ENCODE measurements around the gene SLC26A11. TPM values are rescaled to one million over a fixed set of nuclear protein-coding genes. Genes with fewer than 3 reads are reported as not detected.
"Not testable (repeated sequence)": the region's sequence is repeated elsewhere in the genome, so short reads cannot be mapped to it uniquely, and the experiment has no call there.

Gene SLC26A11
- total RNA-seq, 1 donor from 2014 or later, result 50.1 TPM

GRCh38 chr17:80272366-80272765, 52.1 kb downstream of the SLC26A11 start:
- Mint-ChIP-seq H3K36me3 (ENCODE audit: low read depth, unreplicated experiment) (peaks cover 15% of the 10 kb centered on the region), H3K4me3 (ENCODE audit: unreplicated experiment) (no peak overlapping the region), H3K27me3 (ENCODE audit: unreplicated experiment) (peaks cover 12% of the 10 kb centered on the region), H3K9me3 (ENCODE audit: unreplicated experiment) (no peaks in the 10 kb centered on the region), H3K27ac (ENCODE audit: unreplicated experiment) (no peak overlapping the region), H3K4me1 (ENCODE audit: unreplicated experiment) (peaks cover 25% of the 10 kb centered on the region)
- TF ChIP-seq CTCF (IDR thresholded peaks at IDR 0.05; ENCODE audit: unreplicated experiment), result no peak
- DNase-seq (ENCODE audit: low spot score), result no peak

GRCh38 chr17:80274331-80274730, 54.1 kb downstream of the SLC26A11 start:
- peak overlapping the region; percentile 64 for H3K27ac Mint-ChIP-seq (ENCODE audit: unreplicated experiment)
- TF ChIP-seq CTCF (IDR thresholded peaks at IDR 0.05; ENCODE audit: unreplicated experiment), result no peak
- H3K4me3 Mint-ChIP-seq (ENCODE audit: unreplicated experiment), result no peak overlapping the region
- peaks cover 12% of the 10 kb centered on the region for H3K36me3 Mint-ChIP-seq (ENCODE audit: low read depth, unreplicated experiment)
- no peak for DNase-seq (ENCODE audit: low spot score)
- no peaks in the 10 kb centered on the region for H3K9me3 Mint-ChIP-seq (ENCODE audit: unreplicated experiment)
- peaks cover 12% of the 10 kb centered on the region for H3K27me3 Mint-ChIP-seq (ENCODE audit: unreplicated experiment)
- peaks cover 31% of the 10 kb centered on the region for H3K4me1 Mint-ChIP-seq (ENCODE audit: unreplicated experiment)

GRCh38 chr17:80274871-80275449, 54.7 kb downstream of the SLC26A11 start:
- Mint-ChIP-seq H3K27ac (ENCODE audit: unreplicated experiment) (peak overlapping the region; percentile 53), H3K4me1 (ENCODE audit: unreplicated experiment) (peaks cover 30% of the 10 kb centered on the region), H3K27me3 (ENCODE audit: unreplicated experiment) (peaks cover 12% of the 10 kb centered on the region), H3K4me3 (ENCODE audit: unreplicated experiment) (no peak overlapping the region), H3K9me3 (ENCODE audit: unreplicated experiment) (no peaks in the 10 kb centered on the region), H3K36me3 (ENCODE audit: low read depth, unreplicated experiment) (peaks cover 12% of the 10 kb centered on the region)
- TF ChIP-seq CTCF (IDR thresholded peaks at IDR 0.05; ENCODE audit: unreplicated experiment), result no peak
- no peak for DNase-seq (ENCODE audit: low spot score)

GRCh38 chr17:80275857-80276256, 55.6 kb downstream of the SLC26A11 start:
- H3K9me3 Mint-ChIP-seq (ENCODE audit: unreplicated experiment); H3K4me3 Mint-ChIP-seq (ENCODE audit: unreplicated experiment); H3K27ac Mint-ChIP-seq (ENCODE audit: unreplicated experiment); DNase-seq (ENCODE audit: low spot score): not testable (repeated sequence)
- peaks cover 16% of the 10 kb centered on the region for H3K36me3 Mint-ChIP-seq (ENCODE audit: low read depth, unreplicated experiment)
- peaks cover 24% of the 10 kb centered on the region for H3K4me1 Mint-ChIP-seq (ENCODE audit: unreplicated experiment)
- peaks cover 15% of the 10 kb centered on the region for H3K27me3 Mint-ChIP-seq (ENCODE audit: unreplicated experiment)

GRCh38 chr17:80277751-80278671, 57.8 kb downstream of the SLC26A11 start:
- peak; percentile 41 for DNase-seq (ENCODE audit: low spot score)
- Mint-ChIP-seq H3K9me3 (ENCODE audit: unreplicated experiment) (no peaks in the 10 kb centered on the region), H3K27me3 (ENCODE audit: unreplicated experiment) (peaks cover 10% of the 10 kb centered on the region), H3K4me3 (ENCODE audit: unreplicated experiment) (no peak overlapping the region), H3K27ac (ENCODE audit: unreplicated experiment) (peak overlapping the region; percentile 42), H3K4me1 (ENCODE audit: unreplicated experiment) (peaks cover 21% of the 10 kb centered on the region), H3K36me3 (ENCODE audit: low read depth, unreplicated experiment) (peaks cover 17% of the 10 kb centered on the region)
- TF ChIP-seq CTCF (IDR thresholded peaks at IDR 0.05; ENCODE audit: unreplicated experiment), result no peak

All from endothelial cell (in vitro differentiated cells).